SK-N-SH treated with all-trans-retinoic acid at 6 μM for 48 hours (cell line): ENCODE results near the gene ABCC1.

Experiments
- CREB5 ChIP-seq: fragments of 250-450 bp; sonication (Bioruptor Pico); IDR thresholded peaks from 2 replicates; pipeline ENCODE4 v1.5.1; 2020; ENCODE audit warnings: low read depth, mild to moderate bottlenecking, moderate library complexity
- CSDC2 ChIP-seq: fragments of 250-450 bp; sonication (Bioruptor Pico); IDR thresholded peaks from 2 replicates; pipeline ENCODE4 v1.5.0; 2020; ENCODE audit warnings: mild to moderate bottlenecking, moderate library complexity
- CSRNP3 ChIP-seq: fragments of 250-450 bp; sonication (Bioruptor Pico); IDR thresholded peaks from 2 replicates; pipeline ENCODE4 v1.5.1; 2021; ENCODE audit warnings: mild to moderate bottlenecking, moderate library complexity
- ISL1 ChIP-seq: fragments of 250-450 bp; sonication (Bioruptor Pico); IDR thresholded peaks from 2 replicates; pipeline ENCODE4 v2.1.2; 2022; ENCODE audit warnings: mild to moderate bottlenecking, moderate library complexity
- OSR1 ChIP-seq: fragments of 250-450 bp; sonication (Bioruptor Pico); IDR thresholded peaks from 2 replicates; pipeline ENCODE4 v1.8.0; 2022; ENCODE audit warnings: moderate library complexity, mild to moderate bottlenecking, inconsistent platforms
- PATZ1 ChIP-seq: fragments of 250-450 bp; sonication (Bioruptor Pico); IDR thresholded peaks from 2 replicates; pipeline ENCODE4 v1.8.0; 2020; ENCODE audit warnings: mild to moderate bottlenecking, moderate library complexity, borderline replicate concordance
- SNAI2 ChIP-seq: fragments of 250-450 bp; sonication (Bioruptor Pico); IDR thresholded peaks from 2 replicates; pipeline ENCODE4 v1.5.0; 2020; ENCODE audit warnings: mild to moderate bottlenecking, moderate library complexity
- ZFP3 ChIP-seq: fragments of 250-450 bp; sonication (Bioruptor Pico); IDR thresholded peaks from 2 replicates; pipeline ENCODE4 v1.5.0; 2020; ENCODE audit warnings: mild to moderate bottlenecking, moderate library complexity
- ZNF70 ChIP-seq: fragments of 450-650 bp; formaldehyde crosslinking; IDR thresholded peaks from 2 replicates; pipeline ENCODE4 v1.5.0; 2020; ENCODE audit warnings: mild to moderate bottlenecking, moderate library complexity
- ZNF8 ChIP-seq: fragments of 450-650 bp; formaldehyde crosslinking; IDR thresholded peaks from 2 replicates; pipeline ENCODE4 v1.5.0; 2020; ENCODE audit warnings: mild to moderate bottlenecking, moderate library complexity

- TF ChIP-seq PATZ1 (CRISPR knock-in tag) (no peak), SNAI2 (CRISPR knock-in tag) (no peak), CREB5 (CRISPR knock-in tag) (no peak), ZFP3 (CRISPR knock-in tag) (no peak), CSDC2 (no peak), CSRNP3 (CRISPR knock-in tag) (no peak), ISL1 (CRISPR knock-in tag) (no peak), OSR1 (CRISPR knock-in tag) (no peak), ZNF8 (CRISPR knock-in tag) (no peak), ZNF70 (CRISPR knock-in tag) (no peak)
These were observed 60.0 kb downstream of the ABCC1 start for GRCh38 chr16:16009401-16009800.
